HG03378 (cell line): Measurements from ENCODE around the gene SGCE.

Source experiments
- ATAC-seq: cut with Tn5 transposase; IDR thresholded peaks from one replicate; pipeline ENCODE4 v1.9.1; 2021; ENCODE audit warnings: mild to moderate bottlenecking, moderate library complexity; ENCODE audit not compliant: unreplicated experiment

The SGCE gene

DNA sequence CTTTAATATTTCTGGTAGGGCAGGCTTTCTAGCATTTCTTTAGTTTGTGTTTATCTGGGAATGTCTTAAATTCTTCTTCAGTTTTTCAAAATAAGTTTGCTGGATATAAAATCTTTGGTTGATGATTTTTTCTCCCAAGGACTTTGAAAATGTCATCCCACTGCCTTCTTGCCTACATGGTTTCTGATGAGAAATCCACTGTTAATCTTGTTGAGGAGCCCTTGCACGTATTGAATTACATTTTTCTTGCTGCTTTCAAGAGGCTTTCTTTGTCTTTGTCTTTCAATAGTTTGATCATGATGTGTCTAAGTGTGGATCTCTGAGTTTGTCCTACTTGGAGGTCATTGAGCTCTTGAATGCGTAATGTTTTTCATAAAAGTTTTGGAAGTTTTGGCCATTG lies 80.3 kb downstream of the SGCE start:
- no peak for ATAC-seq

DNA sequence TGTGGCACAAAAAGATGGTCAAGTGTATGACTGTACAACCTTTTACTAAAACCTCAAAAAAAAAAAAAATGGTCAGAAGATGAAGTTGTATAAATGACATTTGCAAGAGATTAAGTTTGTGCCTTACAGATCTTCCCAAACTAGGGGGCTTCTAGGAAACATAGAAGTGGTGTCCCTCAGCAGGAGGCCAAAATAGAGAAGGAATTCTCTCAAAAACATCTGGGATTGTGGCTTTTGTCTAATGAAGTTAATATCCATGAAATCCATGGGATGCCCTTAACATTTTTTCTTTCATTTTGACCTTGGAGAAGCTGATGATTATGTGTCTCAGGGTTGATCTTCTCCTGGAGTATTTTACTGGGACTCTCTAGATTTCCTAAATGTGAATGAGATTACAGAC lies 84.1 kb downstream of the SGCE start:
- no peak for ATAC-seq

DNA sequence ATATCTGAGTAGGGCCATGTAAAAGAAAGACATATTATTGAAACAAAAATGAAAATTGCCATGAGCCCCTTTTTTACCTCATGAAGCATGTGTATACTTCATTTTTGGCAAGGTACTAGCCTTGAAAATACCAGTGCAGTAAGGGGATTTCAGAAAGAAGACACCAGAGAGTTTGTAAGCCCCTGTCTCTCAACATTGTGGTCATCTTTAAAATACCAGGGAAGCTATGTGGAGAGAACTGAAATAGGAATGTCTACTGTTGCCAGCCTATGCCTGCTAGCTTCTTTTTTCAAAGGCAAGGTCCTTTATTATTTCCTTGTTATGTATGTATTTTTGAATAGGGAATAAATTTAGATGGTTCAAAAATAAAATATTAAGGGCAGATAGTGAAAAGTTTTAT lies 88.5 kb downstream of the SGCE start:
- no peak for ATAC-seq

DNA sequence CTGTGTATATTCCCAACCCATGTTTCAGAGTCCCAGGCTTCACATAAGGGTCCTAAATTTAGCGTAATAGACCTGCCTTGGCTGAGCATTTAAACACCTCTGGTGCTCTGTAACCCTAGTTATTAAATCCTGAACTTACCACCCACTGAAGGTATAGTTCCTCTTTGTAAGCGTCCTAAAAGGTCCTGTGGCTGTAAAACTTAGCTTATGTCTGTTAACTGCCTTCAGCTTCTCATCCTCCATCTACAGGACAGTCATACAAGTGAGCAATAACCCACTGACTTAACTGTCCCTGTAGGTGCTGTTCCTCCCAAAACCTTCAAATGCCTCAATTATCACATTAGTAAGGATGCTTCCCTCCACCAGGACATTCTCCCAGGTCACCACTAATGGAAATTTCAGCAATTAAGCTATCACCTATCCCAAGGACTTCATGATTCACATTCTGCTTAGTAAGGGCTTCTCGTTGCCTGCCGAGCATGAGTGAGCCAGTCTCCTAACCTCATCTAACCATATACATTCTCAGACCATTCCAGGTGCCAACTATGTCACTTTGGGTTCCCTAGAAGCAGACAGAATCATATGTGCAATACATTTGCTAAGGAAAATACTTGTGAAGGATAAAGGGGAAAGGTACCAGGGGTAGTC lies 90.6 kb downstream of the SGCE start:
- ATAC-seq = no peak

DNA sequence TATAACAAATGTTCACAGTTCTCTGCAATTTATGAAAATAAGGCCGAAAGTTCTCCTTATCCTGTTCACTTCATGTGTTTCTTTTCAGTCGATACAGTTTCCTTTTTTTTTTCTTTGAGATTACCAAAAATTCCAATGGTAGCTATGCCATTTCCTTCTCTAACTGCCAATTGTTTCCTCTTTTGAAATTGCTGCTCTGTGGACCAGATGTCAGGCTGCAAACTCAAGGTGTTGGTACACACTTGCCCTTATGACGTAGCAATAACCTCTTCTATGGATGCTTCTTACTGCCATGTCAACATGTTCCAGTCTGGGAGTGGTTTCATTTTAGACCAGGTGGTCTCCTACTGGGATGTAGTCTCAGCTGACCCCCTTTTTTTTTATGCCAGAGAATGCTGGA lies 93.4 kb downstream of the SGCE start:
- no peak for ATAC-seq

DNA sequence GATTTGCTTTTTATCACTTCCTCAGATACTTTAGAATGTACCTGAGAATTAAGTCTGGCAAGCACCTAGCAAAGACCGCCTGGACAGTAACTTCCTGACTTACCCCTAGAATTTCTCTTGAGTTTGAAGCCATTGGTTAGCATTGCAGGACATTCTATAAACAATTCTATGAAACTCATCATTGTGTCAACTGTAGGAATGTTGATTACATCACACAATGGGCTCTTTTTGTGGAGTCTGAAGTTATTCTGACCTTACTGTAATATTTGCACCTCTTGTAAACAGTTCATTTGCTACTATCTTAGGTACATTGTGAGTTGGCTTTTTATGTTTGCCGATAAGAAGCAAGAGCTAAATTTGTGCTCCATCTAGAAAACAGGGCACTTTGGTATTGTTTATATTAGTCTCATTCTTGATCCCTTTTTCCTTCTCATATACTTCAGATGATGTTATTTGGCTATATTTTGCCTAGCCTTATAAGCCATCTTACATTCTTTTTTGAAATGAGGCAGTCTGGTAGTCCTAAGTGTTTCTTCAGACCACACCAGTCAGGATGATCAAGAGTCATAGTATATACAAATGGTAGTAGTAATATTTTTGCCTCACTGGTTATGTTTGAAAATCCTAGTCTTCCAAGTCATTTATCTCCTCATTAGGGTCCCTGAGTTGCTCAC lies 94.0 kb downstream of the SGCE start:
- ATAC-seq = no peak

DNA sequence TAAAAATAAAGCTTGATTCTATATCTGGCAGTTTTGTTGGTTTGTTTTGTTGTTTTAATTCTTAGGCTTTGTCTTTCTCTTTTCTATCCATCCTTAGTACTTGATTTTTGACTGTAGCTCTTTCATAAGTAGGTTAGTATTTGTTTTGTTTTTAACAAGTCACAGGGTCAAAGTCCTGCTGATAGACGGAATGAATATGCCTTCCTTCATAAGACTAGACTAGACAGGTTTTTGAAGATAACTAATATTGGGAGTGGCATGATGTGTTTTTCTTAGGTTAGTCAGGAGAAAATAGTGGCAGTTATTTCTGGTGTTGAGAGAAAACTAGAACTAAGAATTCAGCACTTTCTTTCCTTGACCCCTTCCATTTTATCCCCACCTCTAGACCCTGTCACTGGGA lies 96.0 kb downstream of the SGCE start:
- ATAC-seq = no peak

DNA sequence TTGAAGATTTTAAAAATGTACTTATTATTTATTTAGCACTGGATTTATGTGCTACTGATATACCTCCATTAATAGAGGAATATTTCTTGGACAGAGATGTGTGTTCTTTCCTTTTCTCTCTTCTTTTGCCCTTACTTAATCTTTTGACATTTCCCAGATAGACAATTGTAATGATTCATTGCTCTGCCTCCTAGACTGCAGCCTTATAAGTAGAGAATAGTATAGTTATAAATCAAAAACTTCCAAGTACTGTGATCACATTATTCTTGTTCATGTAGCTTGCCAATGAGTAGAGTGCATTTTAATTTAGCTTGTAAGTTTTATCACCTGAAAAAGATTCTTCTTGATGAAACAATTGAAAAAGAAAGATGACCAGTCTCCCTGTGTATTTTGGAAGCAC lies 98.7 kb downstream of the SGCE start:
- no peak for ATAC-seq

DNA sequence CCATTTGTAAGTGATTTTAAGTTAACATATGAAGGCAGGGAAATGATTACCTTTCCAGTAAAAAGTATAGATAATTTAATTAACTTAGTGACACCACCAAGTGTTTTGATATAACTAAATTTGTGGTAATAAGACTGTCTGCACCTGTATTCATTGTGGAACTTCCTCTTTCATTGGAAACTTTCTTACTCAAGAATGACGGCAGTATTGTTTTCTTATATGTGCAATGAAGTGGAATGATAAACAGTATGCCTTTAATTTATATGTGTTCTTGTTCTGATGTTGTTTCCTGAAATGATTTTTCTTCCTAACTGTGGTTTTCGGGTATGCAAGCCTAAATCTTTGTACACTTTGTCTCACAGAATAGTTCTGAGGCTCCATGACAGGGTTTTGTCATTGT lies 99.9 kb downstream of the SGCE start:
- ATAC-seq = peak; percentile 89

DNA sequence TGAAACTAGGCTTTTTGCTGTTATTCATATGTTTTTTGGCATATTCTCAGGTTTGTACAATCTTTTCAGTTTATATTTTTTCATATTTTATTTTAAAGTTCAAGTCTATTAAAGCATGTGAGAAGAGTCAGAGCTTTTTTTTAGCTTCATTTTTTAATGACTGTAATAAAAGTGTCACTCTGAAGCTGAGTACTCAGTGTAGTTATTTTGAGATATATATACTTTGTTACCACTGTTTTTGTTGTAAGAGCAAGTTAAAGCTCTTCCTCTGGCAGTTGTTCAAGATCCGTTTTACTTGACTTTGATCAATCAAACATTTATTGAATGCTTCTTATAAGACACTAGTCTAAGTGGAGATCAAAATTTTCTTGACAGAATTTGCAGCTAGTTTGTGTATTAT lies 108.8 kb downstream of the SGCE start:
- no peak for ATAC-seq

DNA sequence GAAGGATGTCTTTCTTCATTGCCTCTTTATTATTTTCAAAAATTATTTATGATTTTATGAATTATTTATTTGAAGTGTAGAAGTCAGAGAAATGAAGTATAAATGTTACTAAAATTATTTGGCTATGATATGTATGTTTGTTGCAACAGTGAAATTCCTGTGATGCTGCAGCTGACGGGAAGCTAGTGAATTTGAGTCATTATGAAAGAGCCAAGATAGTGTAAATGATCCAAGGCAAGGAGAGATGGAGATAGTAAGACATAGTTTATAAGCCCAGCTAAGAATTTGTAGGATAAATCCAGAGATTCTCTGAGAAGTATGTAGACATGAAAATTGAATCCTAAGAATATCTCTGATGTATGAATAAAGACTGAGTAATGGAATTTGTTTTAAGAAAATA lies 115.5 kb downstream of the SGCE start:
- no peak for ATAC-seq
